Testis (tissue), 2 donors: ENCODE data around the gene CXCR5.

Source experiments
- POLR2A ChIP-seq: fragments of 450-650 bp; IDR thresholded peaks from one replicate; pipeline ENCODE4 v1.6.1; 2017; ENCODE audit warnings: antibody characterized with exemption, mild to moderate bottlenecking, moderate library complexity
- TF ChIP-seq, protein P1 (sequence below), 3 experiments: fragments of 450-650 bp in 2 of 3; fragments of 200-600 bp in 1 of 3; sonication (generic) in 1 of 3; IDR thresholded peaks; one replicate each; pipeline ENCODE4 v1.5.1; 2016 to 2019; ENCODE audit warnings: antibody characterized with exemption in 3 of 3, mild to moderate bottlenecking in 2 of 3, moderate library complexity in 1 of 3

DNA sequence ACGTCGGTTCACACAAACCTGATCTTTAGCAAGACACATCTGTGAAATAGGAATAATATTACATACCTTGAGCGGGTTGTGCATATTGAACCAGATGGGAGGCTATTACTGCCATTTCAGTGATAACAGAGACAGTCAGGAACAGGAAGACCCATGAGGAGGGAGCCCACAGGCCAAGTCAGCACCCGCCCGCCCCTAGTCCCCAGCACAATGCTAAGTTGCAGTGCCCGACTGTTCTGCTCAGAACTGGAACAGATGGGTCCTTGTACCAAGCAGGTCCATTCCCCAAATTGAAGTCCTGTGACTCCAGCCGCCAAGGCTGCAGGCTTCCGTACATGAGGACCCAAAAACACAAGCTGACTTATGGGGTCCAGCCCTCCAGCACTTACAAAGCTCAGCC is 9.3 kb downstream of the CXCR5 start:
- TF ChIP-seq POLR2A = no peak
- TF ChIP-seq, protein P1, sequence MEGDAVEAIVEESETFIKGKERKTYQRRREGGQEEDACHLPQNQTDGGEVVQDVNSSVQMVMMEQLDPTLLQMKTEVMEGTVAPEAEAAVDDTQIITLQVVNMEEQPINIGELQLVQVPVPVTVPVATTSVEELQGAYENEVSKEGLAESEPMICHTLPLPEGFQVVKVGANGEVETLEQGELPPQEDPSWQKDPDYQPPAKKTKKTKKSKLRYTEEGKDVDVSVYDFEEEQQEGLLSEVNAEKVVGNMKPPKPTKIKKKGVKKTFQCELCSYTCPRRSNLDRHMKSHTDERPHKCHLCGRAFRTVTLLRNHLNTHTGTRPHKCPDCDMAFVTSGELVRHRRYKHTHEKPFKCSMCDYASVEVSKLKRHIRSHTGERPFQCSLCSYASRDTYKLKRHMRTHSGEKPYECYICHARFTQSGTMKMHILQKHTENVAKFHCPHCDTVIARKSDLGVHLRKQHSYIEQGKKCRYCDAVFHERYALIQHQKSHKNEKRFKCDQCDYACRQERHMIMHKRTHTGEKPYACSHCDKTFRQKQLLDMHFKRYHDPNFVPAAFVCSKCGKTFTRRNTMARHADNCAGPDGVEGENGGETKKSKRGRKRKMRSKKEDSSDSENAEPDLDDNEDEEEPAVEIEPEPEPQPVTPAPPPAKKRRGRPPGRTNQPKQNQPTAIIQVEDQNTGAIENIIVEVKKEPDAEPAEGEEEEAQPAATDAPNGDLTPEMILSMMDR (IDR thresholded peaks at IDR 0.05) = no peak
